GM20000 (cell line): ENCODE data around the gene P2RY12.
"Not testable (repeated sequence)": the region's sequence is repeated elsewhere in the genome, so short reads cannot be mapped to it uniquely, and the experiment has no call there.

Experiments used
- DNase-seq: peaks from one replicate; pipeline ENCODE4 v3.0.0; 2012; ENCODE audit warnings: low spot score
- TF ChIP-seq, protein P1 (sequence below): IDR thresholded peaks from 2 replicates; pipeline ENCODE4 v1.5.1; 2012; ENCODE audit warnings: mild to moderate bottlenecking, control low read depth; ENCODE audit errors: extremely low read depth, missing control alignments

Gene P2RY12

DNA sequence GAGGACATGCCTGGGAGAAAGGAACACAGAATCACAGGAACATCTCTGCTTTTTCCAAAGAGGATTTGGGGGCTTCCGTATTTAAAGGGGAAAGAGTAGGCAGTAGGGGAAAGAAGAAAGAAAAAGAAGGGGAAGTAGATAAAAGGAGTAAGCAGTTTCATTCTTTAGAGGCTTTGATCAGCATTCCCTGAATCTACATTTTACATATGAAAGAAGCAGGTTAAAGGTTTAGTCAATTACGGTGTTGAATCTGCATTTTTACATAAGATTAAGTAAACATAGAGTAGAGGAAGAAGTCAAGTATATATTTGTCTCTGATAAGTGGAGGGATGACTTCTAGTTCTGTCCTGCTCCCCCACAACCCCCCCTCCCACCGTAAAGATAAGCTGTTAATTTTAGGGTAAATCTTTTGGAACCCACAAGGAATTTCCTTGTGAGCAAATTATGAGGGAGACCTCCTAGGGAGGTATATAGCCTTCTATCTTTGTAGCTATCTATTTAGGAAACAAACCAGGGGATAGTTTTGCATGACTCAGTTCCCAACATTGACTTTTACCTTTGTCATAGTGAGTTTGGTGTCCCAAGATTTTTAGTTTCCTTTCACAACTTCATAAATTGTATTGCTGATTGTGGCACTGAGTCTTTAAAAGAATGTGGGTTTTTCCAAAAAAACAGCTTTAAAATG, 8.7 kb upstream of the P2RY12 start:
- DNase-seq: no peak

DNA sequence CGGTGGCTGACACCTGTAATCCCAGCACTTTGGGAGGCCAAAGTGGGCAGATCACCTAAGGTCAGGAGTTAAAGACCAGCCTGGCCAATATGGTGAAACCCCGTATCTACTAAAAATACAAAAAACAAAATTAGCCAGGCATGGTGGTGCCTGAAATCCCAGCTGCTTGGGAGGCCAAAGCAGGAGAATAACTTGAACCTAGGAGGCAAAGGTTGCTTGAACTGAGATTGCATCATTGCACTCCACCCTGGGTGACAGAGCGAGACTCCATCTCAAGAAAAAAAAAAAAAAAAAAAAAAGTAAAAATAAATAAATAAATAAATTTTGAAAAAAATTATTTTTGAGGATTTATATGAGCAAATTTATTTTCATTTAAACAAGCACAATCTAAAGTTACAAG, 7.6 kb upstream of the P2RY12 start:
- DNase-seq: not testable (repeated sequence)

More for the DNA sequence above, 8.7 kb upstream of the P2RY12 start:
- TF ChIP-seq, protein P1, sequence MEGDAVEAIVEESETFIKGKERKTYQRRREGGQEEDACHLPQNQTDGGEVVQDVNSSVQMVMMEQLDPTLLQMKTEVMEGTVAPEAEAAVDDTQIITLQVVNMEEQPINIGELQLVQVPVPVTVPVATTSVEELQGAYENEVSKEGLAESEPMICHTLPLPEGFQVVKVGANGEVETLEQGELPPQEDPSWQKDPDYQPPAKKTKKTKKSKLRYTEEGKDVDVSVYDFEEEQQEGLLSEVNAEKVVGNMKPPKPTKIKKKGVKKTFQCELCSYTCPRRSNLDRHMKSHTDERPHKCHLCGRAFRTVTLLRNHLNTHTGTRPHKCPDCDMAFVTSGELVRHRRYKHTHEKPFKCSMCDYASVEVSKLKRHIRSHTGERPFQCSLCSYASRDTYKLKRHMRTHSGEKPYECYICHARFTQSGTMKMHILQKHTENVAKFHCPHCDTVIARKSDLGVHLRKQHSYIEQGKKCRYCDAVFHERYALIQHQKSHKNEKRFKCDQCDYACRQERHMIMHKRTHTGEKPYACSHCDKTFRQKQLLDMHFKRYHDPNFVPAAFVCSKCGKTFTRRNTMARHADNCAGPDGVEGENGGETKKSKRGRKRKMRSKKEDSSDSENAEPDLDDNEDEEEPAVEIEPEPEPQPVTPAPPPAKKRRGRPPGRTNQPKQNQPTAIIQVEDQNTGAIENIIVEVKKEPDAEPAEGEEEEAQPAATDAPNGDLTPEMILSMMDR: no peak

DNA sequence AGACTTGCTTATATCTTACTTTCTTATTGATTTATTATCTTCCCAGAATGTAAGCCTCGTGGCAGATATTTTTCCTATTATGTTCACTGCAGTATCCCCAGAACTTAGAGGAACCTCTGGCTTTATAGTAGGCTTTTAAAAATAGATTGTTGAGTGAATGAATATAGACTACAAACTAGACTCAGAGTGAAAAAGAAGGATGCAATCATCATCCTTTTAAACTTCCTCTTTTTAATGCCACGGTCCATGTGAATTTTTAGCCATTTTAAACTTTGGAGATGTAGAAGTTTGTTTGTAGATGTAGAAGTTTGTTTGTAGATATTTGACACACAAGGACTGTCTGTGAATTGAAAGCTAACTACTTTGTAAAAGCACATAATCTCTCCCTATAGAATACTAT, 7.2 kb upstream of the P2RY12 start:
- DNase-seq: no peak
- TF ChIP-seq, protein P1: no peak

DNA sequence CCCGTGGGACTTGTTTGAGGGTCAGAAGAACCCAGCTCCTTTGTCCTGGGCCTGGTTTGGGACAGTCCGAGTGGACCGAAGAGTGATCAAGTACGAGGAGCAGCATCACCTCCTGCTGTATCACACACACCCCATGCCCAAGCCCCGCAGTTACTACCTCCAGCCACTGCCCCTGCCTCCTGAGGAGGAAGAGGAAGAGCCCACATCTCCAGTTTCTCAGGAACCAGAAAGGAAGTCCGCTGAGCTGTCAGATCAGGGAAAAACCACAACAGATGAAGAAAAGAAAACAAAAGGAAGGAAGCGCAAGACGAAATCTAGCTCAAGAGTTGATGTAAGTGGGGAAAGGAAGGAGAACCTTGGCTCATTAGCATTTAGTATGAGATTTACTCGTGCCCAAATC, 3.3 kb upstream of the P2RY12 start:
- TF ChIP-seq, protein P1: no peak
- no peak for DNase-seq

DNA sequence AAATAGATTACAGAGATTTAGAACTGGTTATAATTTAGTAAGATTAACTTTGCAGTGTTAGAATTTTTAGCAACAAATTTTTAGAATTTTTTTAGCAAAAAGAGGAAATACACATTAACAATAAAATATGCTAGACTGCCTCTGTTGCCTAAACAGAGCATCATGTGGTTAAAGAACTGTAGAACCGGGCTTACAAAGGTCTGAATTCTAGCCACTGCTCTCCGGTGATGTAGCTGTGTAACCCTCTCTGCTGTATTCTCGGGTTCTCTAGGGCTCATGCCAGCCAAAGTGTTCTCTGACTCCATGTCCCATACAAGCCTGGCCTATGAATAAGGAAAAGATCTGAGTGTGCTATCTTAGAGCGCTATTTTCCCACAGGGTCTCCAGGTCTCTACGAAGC, 2.9 kb upstream of the P2RY12 start:
- TF ChIP-seq, protein P1: no peak
- no peak for DNase-seq

DNA sequence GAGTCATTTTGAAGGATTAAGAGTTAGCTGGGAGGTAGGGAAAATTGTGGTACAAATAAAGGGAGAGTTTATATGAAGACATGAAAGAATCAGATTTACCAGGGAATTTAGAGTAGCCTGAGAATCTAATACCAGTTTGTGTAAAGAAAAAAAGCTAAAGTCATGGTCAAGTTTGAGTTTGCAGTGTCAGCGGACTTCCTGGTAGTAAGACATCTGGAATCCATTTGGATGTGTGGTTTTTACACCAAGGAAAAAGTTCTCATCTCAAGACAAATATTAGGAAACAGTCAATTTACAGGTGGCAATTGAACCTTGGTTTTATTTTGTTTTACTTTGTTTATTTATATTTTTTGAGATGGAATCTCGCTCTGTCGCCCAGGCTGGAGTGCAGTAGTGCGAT, 1.5 kb upstream of the P2RY12 start:
- TF ChIP-seq, protein P1: no peak
- DNase-seq: no peak

DNA sequence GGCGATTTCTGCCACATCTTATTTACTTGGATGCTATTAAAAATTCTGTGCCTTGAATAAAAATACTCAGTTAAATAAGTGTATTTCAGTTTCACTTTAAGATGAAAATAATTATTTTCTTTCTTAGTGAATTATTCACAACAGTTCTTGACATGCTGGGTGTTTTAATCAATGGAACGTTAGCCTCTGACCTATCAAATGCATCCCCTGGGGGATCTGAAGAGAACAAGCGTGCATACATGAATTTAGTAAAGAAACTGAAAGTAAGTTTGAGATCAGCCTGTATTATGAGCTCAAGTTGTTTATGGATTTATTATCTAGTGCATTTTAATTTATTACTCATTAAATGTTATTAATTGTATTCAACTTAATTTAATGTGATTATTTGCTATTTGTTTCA, 597 bp downstream of the P2RY12 start:
- peak; percentile 23 for DNase-seq

More for the DNA sequence above, 597 bp downstream of the P2RY12 start:
- TF ChIP-seq, protein P1: no peak
